GM12878 (cell line): Measurements from ENCODE around the gene KIF3A. TPM values are rescaled to one million over a fixed set of nuclear protein-coding genes. Genes with fewer than 3 reads are reported as not detected.

ENCODE experiments used
- ATF7 ChIP-seq: fragments of 450-650 bp; IDR thresholded peaks from 2 replicates; pipeline ENCODE4 v1.6.1; 2016; ENCODE audit warnings: low read depth, mild to moderate bottlenecking
- CEBPB ChIP-seq, 2 experiments: fragments of 150-350 bp in 1 of 2; IDR thresholded peaks; 2 replicates each; pipeline ENCODE4 v1.6.1; 2012 to 2014; ENCODE audit warnings: low read depth in 2 of 2, low read length in 2 of 2, borderline replicate concordance in 1 of 2, inconsistent platforms in 1 of 2
- CHD2 ChIP-seq: IDR thresholded peaks from 2 replicates; pipeline ENCODE4 v1.6.1; 2011; ENCODE audit warnings: low read depth, low read length, improper control_type of control experiment, borderline replicate concordance
- IKZF1 ChIP-seq: fragments of 450-650 bp; conservative IDR thresholded peaks from 2 replicates; pipeline ENCODE4 v1.6.1; 2017; ENCODE audit warnings: antibody characterized with exemption, mild to moderate bottlenecking
- IKZF2 ChIP-seq, 2 experiments: fragments of 450-650 bp; IDR thresholded peaks; 2 replicates each; pipeline ENCODE4 v1.6.1; 2017; ENCODE audit warnings: mild to moderate bottlenecking in 2 of 2, moderate library complexity in 2 of 2
- KDM1A ChIP-seq: fragments of 200-600 bp; sonication (generic); IDR thresholded peaks from 2 replicates; pipeline ENCODE4 v1.6.1; 2016; ENCODE audit warnings: borderline replicate concordance
- MEF2A ChIP-seq: IDR thresholded peaks from 2 replicates; pipeline ENCODE4 v1.6.1; 2011; ENCODE audit warnings: low read depth, mild to moderate bottlenecking, low read length, moderate library complexity; ENCODE audit not compliant: insufficient read depth
- MTA2 ChIP-seq: fragments of 450-650 bp; IDR thresholded peaks from 2 replicates; pipeline ENCODE4 v1.6.1; 2016; ENCODE audit warnings: low read depth, mild to moderate bottlenecking, moderate library complexity
- NBN ChIP-seq: fragments of 450-650 bp; IDR thresholded peaks from 2 replicates; pipeline ENCODE4 v1.6.1; 2016
- NFIC ChIP-seq: IDR thresholded peaks from 2 replicates; pipeline ENCODE4 v1.6.1; 2012; ENCODE audit warnings: low read depth, mild to moderate bottlenecking, inconsistent platforms, low read length, moderate library complexity
- RCOR1 ChIP-seq: conservative IDR thresholded peaks from 2 replicates; pipeline ENCODE4 v1.6.1; 2012; ENCODE audit warnings: low read depth, low read length, improper control_type of control experiment
- REST ChIP-seq: IDR thresholded peaks from 2 replicates; pipeline ENCODE4 v1.6.1; 2012; ENCODE audit warnings: mild to moderate bottlenecking, low read depth, low read length
- ZSCAN29 ChIP-seq: fragments of 450-650 bp; IDR thresholded peaks from 2 replicates; pipeline ENCODE4 v1.6.1; 2017; ENCODE audit warnings: mild to moderate bottlenecking, moderate library complexity
- polyA plus RNA-seq, 11 experiments: library from polyadenylated mRNA; depleted of rRNA in 4 of 11; unstranded in 6 of 11; stranded (reverse) in 5 of 11; fragments of >200 nt; fragmentation: Nextera tagmentation in 4 of 11; fragmentation: Illumina TruSeq in 1 of 11; extraction: Ambion mirVana in 4 of 11; extraction: Trizol in 1 of 11; gene quantifications; 1 replicate in 1 of 11; 2 replicates in 10 of 11; pipeline versions ENCODE4 v1.2.1 to v1.2.3, GENCODE V29; 2011 to 2016; ENCODE audit warnings: inconsistent platforms in 2 of 11, missing spikeins in 2 of 11, low read depth in 1 of 11
- total RNA-seq, 4 experiments: library from RNA; depleted of rRNA in 3 of 4; stranded (reverse); fragments of >200 nt in 3 of 4; fragmentation: Illumina TruSeq in 1 of 4; extraction: Trizol in 1 of 4; gene quantifications; 2 replicates each; pipeline versions ENCODE4 v1.2.1 to v1.2.3, GENCODE V29; 2013 to 2021
- TF ChIP-seq, protein P1 (sequence below): fragments of 150-350 bp; IDR thresholded peaks from 2 replicates; pipeline ENCODE4 v1.6.1; 2016; ENCODE audit warnings: low read depth, low read length
- TF ChIP-seq, protein P2 (sequence below): fragments of 450-650 bp; IDR thresholded peaks from 2 replicates; pipeline ENCODE4 v1.6.1; 2018; ENCODE audit warnings: mild to moderate bottlenecking, low read depth, moderate library complexity; ENCODE audit not compliant: partially characterized antibody
- TF ChIP-seq, protein P3 (sequence below): fragments of 450-650 bp; IDR thresholded peaks from 2 replicates; pipeline ENCODE4 v1.6.1; 2017; ENCODE audit warnings: mild to moderate bottlenecking, low read depth, inconsistent platforms; ENCODE audit not compliant: poor library complexity, severe bottlenecking

The KIF3A gene
- total and polyA plus RNA-seq, 10 of the 15 experiments (the other 5 are each of a cell fraction or from before 2014, with no cell fraction given): 2.7 to 36.5 (median 10.0) TPM

DNA sequence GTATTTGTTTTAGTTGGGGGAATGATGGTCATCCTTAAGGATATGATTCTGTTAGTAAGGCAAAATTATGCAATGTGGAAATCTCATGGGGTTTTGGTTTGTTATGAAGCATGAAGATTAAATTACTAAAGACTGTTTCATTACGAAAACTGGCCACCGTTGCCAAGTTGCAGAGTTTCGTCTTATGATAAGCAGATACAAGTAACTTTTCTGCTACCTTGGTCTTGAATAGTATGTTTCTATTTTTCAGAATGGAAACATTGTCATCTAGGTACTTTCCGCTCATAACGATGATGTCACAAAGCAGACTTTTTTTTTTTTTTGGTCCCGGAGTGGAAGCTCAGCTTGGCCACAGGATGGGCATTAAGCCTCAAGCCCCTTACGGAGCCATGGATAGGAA is 14.1 kb upstream of the KIF3A start (continued):
- TF ChIP-seq NFIC (0 out of 2 replicates have a peak, but pooled peaks have one; percentile 54), ZSCAN29 (no peak), IKZF1 (peak; percentile 79), IKZF2 (IDR thresholded peaks at IDR 0.05) (peak; percentile 86 to 92), CHD2 (peak; percentile 39; the same call in 1 of the 2 replicates), MEF2A (peak; percentile 51; the same call in 1 of the 2 replicates), KDM1A (no peak), REST (no peak), MTA2 (peak; percentile 83), ATF7 (peak; percentile 99), RCOR1 (no peak), NBN (peak; percentile 66; the same call in 1 of the 2 replicates), CEBPB (IDR thresholded peaks at IDR 0.05; ENCODE audit: borderline replicate concordance in 1 of 2, low read depth in 2 of 2, low read length in 2 of 2) (peak in 1 of 2 experiments; percentile 28; a peak in 1 of 4 replicates)
- TF ChIP-seq, protein P1, sequence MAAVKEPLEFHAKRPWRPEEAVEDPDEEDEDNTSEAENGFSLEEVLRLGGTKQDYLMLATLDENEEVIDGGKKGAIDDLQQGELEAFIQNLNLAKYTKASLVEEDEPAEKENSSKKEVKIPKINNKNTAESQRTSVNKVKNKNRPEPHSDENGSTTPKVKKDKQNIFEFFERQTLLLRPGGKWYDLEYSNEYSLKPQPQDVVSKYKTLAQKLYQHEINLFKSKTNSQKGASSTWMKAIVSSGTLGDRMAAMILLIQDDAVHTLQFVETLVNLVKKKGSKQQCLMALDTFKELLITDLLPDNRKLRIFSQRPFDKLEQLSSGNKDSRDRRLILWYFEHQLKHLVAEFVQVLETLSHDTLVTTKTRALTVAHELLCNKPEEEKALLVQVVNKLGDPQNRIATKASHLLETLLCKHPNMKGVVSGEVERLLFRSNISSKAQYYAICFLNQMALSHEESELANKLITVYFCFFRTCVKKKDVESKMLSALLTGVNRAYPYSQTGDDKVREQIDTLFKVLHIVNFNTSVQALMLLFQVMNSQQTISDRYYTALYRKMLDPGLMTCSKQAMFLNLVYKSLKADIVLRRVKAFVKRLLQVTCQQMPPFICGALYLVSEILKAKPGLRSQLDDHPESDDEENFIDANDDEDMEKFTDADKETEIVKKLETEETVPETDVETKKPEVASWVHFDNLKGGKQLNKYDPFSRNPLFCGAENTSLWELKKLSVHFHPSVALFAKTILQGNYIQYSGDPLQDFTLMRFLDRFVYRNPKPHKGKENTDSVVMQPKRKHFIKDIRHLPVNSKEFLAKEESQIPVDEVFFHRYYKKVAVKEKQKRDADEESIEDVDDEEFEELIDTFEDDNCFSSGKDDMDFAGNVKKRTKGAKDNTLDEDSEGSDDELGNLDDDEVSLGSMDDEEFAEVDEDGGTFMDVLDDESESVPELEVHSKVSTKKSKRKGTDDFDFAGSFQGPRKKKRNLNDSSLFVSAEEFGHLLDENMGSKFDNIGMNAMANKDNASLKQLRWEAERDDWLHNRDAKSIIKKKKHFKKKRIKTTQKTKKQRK: no peak
- TF ChIP-seq, protein P2, sequence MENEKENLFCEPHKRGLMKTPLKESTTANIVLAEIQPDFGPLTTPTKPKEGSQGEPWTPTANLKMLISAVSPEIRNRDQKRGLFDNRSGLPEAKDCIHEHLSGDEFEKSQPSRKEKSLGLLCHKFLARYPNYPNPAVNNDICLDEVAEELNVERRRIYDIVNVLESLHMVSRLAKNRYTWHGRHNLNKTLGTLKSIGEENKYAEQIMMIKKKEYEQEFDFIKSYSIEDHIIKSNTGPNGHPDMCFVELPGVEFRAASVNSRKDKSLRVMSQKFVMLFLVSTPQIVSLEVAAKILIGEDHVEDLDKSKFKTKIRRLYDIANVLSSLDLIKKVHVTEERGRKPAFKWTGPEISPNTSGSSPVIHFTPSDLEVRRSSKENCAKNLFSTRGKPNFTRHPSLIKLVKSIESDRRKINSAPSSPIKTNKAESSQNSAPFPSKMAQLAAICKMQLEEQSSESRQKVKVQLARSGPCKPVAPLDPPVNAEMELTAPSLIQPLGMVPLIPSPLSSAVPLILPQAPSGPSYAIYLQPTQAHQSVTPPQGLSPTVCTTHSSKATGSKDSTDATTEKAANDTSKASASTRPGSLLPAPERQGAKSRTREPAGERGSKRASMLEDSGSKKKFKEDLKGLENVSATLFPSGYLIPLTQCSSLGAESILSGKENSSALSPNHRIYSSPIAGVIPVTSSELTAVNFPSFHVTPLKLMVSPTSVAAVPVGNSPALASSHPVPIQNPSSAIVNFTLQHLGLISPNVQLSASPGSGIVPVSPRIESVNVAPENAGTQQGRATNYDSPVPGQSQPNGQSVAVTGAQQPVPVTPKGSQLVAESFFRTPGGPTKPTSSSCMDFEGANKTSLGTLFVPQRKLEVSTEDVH: no peak
- TF ChIP-seq, protein P3, sequence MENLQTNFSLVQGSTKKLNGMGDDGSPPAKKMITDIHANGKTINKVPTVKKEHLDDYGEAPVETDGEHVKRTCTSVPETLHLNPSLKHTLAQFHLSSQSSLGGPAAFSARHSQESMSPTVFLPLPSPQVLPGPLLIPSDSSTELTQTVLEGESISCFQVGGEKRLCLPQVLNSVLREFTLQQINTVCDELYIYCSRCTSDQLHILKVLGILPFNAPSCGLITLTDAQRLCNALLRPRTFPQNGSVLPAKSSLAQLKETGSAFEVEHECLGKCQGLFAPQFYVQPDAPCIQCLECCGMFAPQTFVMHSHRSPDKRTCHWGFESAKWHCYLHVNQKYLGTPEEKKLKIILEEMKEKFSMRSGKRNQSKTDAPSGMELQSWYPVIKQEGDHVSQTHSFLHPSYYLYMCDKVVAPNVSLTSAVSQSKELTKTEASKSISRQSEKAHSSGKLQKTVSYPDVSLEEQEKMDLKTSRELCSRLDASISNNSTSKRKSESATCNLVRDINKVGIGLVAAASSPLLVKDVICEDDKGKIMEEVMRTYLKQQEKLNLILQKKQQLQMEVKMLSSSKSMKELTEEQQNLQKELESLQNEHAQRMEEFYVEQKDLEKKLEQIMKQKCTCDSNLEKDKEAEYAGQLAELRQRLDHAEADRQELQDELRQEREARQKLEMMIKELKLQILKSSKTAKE: peak; percentile 33
